Fibroblast of skin of abdomen (primary cell): ENCODE data around the gene PTH1R. TPM values are rescaled to one million over a fixed set of nuclear protein-coding genes. Genes with fewer than 3 reads are reported as not detected.

Source experiments
- DNase-seq: peaks from one replicate; pipeline ENCODE4 v3.0.0-alpha.2; 2013
- polyA plus RNA-seq, 2 experiments: library from polyadenylated mRNA; unstranded; fragments of 120-200 nt; gene quantifications; one replicate each; pipeline ENCODE4 v1.2.1, GENCODE V29; 2013; ENCODE audit not compliant: insufficient read length in 2 of 2

The PTH1R gene
- 5.9 TPM for polyA plus RNA-seq (2013, experiment 1 of 2; ENCODE audit: insufficient read length)
- polyA plus RNA-seq (2013, experiment 2 of 2; ENCODE audit: insufficient read length): 6.1 TPM

- no peak for DNase-seq
Observed at GRCh38 chr3:46877406-46878125, at the start of gene PTH1R. TSS of gene PTH1R (plus strand) at chr3:46877721. CDS start at chr3:46883560, 5,839 bp downstream.

- DNase-seq: no peak
Observed at GRCh38 chr3:46829699-46830208, 47.8 kb upstream of the PTH1R start.

- DNase-seq: no peak
Observed at GRCh38 chr3:46830801-46831200, 46.7 kb upstream of the PTH1R start.

- no peak for DNase-seq
Observed at GRCh38 chr3:46831316-46831715, 46.2 kb upstream of the PTH1R start.

- no peak for DNase-seq
Observed at GRCh38 chr3:46831841-46832240, 45.7 kb upstream of the PTH1R start.

- no peak for DNase-seq
Observed at GRCh38 chr3:46833346-46834300, 43.9 kb upstream of the PTH1R start.

GRCh38 chr3:46835054-46835453 is 42.5 kb upstream of the PTH1R start:
- no peak for DNase-seq

GRCh38 chr3:46835491-46835890 is 42.0 kb upstream of the PTH1R start:
- no peak for DNase-seq

- no peak for DNase-seq
Observed at GRCh38 chr3:46838301-46838700, 39.2 kb upstream of the PTH1R start.

- DNase-seq: no peak
Observed at GRCh38 chr3:46840491-46840890, 37.0 kb upstream of the PTH1R start.

- DNase-seq: no peak
Observed at GRCh38 chr3:46843508-46843907, 34.0 kb upstream of the PTH1R start.

GRCh38 chr3:46844397-46844796 is 33.1 kb upstream of the PTH1R start:
- DNase-seq: no peak

GRCh38 chr3:46844881-46845312 is 32.6 kb upstream of the PTH1R start:
- DNase-seq: no peak

- DNase-seq: peak; percentile 88
Observed at GRCh38 chr3:46845397-46845859, 32.1 kb upstream of the PTH1R start.

- DNase-seq: peak; percentile 88
Observed at GRCh38 chr3:46845860-46846623, 31.5 kb upstream of the PTH1R start.

- DNase-seq: no peak
Observed at GRCh38 chr3:46846624-46847542, 30.6 kb upstream of the PTH1R start.

- DNase-seq: no peak
Observed at GRCh38 chr3:46847744-46848143, 29.8 kb upstream of the PTH1R start.

- DNase-seq: peak; percentile 42
Observed at GRCh38 chr3:46848271-46849044, 29.1 kb upstream of the PTH1R start.

- DNase-seq: no peak
Observed at GRCh38 chr3:46849045-46849631, 28.4 kb upstream of the PTH1R start.
